SK-N-SH (cell line): ENCODE data around the gene IKZF5.

Source experiments
- EP300 ChIP-seq, 2 experiments: IDR thresholded peaks; 2 replicates each; pipeline versions ENCODE4 v1.4.0 to v1.6.1; 2012; ENCODE audit warnings: borderline replicate concordance in 1 of 2, low read depth in 1 of 2, low read length in 1 of 2
- FOXM1 ChIP-seq: IDR thresholded peaks from 2 replicates; pipeline ENCODE4 v1.4.0; 2012; ENCODE audit warnings: low read depth, mild to moderate bottlenecking
- GABPA ChIP-seq: IDR thresholded peaks from 2 replicates; pipeline ENCODE4 v1.4.0; 2012; ENCODE audit warnings: low read depth, mild to moderate bottlenecking
- JUND ChIP-seq: IDR thresholded peaks from 2 replicates; pipeline ENCODE4 v1.4.0; 2012
- MXI1 ChIP-seq: IDR thresholded peaks from 2 replicates; pipeline ENCODE4 v1.6.1; 2012; ENCODE audit warnings: mild to moderate bottlenecking, low read depth, low read length, improper control_type of control experiment
- POLR2AphosphoS5 ChIP-seq: IDR thresholded peaks from 2 replicates; pipeline ENCODE4 v1.6.1; 2012; ENCODE audit warnings: low read depth, low read length
- TF ChIP-seq, protein P1 (sequence below): fragments of 200-600 bp; sonication (generic); IDR thresholded peaks from 2 replicates; pipeline ENCODE4 v1.6.1; 2017; ENCODE audit warnings: antibody characterized with exemption, mild to moderate bottlenecking, moderate library complexity
- TF ChIP-seq, protein P2 (sequence below): IDR thresholded peaks from 2 replicates; pipeline ENCODE4 v1.6.1; 2012; ENCODE audit warnings: mild to moderate bottlenecking, low read depth, low read length, moderate library complexity
- TF ChIP-seq, protein P3 (sequence below): fragments of 150-350 bp; IDR thresholded peaks from 2 replicates; pipeline ENCODE4 v1.6.1; 2017; ENCODE audit warnings: antibody characterized with exemption, low read length, low read depth, borderline replicate concordance
- TF ChIP-seq, protein P4 (sequence below): IDR thresholded peaks from 2 replicates; pipeline ENCODE4 v1.4.0; 2012; ENCODE audit warnings: low read depth, borderline replicate concordance
- TF ChIP-seq, protein P5 (sequence below): IDR thresholded peaks from 2 replicates; pipeline ENCODE4 v1.4.0; 2012; ENCODE audit warnings: low read depth, borderline replicate concordance

DNA sequence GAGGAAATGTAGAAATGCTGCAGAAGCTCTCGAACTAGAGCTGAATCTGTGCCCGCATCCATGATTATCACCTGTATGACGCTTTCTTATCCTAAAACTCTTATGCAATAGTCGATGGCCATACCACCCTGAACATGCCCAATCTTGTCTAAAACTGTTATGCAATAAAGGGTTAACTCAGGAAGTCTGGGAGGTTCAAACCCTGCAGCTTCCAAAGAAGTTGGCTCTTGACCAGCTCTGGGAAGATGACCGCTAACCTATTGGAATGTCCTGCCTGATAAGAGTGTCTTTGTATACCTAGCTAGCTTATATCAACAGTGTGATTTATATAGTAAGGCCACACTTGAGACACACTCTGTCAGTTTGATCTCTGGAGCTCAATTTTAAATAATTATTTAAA, 51.1 kb downstream of the IKZF5 start:
- TF ChIP-seq POLR2AphosphoS5 (no peak), EP300 (IDR thresholded peaks at IDR 0.05; ENCODE audit: borderline replicate concordance in 1 of 2, low read depth in 1 of 2, low read length in 1 of 2) (no peak), JUND (no peak), GABPA (no peak), FOXM1 (no peak), MXI1 (no peak)
- TF ChIP-seq, protein P1, sequence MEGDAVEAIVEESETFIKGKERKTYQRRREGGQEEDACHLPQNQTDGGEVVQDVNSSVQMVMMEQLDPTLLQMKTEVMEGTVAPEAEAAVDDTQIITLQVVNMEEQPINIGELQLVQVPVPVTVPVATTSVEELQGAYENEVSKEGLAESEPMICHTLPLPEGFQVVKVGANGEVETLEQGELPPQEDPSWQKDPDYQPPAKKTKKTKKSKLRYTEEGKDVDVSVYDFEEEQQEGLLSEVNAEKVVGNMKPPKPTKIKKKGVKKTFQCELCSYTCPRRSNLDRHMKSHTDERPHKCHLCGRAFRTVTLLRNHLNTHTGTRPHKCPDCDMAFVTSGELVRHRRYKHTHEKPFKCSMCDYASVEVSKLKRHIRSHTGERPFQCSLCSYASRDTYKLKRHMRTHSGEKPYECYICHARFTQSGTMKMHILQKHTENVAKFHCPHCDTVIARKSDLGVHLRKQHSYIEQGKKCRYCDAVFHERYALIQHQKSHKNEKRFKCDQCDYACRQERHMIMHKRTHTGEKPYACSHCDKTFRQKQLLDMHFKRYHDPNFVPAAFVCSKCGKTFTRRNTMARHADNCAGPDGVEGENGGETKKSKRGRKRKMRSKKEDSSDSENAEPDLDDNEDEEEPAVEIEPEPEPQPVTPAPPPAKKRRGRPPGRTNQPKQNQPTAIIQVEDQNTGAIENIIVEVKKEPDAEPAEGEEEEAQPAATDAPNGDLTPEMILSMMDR, result no peak
- TF ChIP-seq, protein P2, sequence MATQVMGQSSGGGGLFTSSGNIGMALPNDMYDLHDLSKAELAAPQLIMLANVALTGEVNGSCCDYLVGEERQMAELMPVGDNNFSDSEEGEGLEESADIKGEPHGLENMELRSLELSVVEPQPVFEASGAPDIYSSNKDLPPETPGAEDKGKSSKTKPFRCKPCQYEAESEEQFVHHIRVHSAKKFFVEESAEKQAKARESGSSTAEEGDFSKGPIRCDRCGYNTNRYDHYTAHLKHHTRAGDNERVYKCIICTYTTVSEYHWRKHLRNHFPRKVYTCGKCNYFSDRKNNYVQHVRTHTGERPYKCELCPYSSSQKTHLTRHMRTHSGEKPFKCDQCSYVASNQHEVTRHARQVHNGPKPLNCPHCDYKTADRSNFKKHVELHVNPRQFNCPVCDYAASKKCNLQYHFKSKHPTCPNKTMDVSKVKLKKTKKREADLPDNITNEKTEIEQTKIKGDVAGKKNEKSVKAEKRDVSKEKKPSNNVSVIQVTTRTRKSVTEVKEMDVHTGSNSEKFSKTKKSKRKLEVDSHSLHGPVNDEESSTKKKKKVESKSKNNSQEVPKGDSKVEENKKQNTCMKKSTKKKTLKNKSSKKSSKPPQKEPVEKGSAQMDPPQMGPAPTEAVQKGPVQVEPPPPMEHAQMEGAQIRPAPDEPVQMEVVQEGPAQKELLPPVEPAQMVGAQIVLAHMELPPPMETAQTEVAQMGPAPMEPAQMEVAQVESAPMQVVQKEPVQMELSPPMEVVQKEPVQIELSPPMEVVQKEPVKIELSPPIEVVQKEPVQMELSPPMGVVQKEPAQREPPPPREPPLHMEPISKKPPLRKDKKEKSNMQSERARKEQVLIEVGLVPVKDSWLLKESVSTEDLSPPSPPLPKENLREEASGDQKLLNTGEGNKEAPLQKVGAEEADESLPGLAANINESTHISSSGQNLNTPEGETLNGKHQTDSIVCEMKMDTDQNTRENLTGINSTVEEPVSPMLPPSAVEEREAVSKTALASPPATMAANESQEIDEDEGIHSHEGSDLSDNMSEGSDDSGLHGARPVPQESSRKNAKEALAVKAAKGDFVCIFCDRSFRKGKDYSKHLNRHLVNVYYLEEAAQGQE, result no peak
- TF ChIP-seq, protein P3, sequence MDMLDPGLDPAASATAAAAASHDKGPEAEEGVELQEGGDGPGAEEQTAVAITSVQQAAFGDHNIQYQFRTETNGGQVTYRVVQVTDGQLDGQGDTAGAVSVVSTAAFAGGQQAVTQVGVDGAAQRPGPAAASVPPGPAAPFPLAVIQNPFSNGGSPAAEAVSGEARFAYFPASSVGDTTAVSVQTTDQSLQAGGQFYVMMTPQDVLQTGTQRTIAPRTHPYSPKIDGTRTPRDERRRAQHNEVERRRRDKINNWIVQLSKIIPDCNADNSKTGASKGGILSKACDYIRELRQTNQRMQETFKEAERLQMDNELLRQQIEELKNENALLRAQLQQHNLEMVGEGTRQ, result no peak
- TF ChIP-seq, protein P4, sequence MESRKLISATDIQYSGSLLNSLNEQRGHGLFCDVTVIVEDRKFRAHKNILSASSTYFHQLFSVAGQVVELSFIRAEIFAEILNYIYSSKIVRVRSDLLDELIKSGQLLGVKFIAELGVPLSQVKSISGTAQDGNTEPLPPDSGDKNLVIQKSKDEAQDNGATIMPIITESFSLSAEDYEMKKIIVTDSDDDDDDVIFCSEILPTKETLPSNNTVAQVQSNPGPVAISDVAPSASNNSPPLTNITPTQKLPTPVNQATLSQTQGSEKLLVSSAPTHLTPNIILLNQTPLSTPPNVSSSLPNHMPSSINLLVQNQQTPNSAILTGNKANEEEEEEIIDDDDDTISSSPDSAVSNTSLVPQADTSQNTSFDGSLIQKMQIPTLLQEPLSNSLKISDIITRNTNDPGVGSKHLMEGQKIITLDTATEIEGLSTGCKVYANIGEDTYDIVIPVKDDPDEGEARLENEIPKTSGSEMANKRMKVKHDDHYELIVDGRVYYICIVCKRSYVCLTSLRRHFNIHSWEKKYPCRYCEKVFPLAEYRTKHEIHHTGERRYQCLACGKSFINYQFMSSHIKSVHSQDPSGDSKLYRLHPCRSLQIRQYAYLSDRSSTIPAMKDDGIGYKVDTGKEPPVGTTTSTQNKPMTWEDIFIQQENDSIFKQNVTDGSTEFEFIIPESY, result no peak
- TF ChIP-seq, protein P5, sequence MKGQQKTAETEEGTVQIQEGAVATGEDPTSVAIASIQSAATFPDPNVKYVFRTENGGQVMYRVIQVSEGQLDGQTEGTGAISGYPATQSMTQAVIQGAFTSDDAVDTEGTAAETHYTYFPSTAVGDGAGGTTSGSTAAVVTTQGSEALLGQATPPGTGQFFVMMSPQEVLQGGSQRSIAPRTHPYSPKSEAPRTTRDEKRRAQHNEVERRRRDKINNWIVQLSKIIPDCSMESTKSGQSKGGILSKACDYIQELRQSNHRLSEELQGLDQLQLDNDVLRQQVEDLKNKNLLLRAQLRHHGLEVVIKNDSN, result no peak
